Measurements from ENCODE around the gene PRSS27. TPM values are rescaled to one million over a fixed set of nuclear protein-coding genes. Genes with fewer than 3 reads are reported as not detected.
A peak's percentile ranks its signal among the peaks of the same experiment; 100 is the strongest.

PRSS27 gene
- total and polyA plus RNA-seq, 2 of the 4 experiments (the other 2 are of a cell fraction), result under 0.01 to 0.58 TPM

DNA sequence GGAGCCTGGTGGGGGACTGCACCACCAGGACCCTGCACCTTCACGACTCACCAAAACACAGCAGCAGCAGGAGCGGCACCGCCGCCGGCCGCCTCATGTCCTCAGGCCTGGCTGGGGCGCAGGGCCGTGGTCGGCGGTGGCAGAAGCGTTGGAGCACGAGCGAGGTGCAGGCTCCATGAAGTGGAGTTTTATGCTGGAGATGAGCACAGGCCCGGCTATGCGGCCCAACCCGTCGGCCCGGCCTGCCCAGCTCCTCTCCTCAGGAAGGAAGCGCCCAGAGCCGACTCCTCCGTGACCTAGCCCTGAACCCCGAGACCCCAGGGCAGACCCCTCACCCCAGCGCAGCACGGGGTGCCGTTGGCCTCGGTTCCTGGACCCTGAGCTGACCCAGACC, at the start of gene PRSS27 (continued):
- TF ChIP-seq RFX5 (IDR thresholded peaks at IDR 0.05; ENCODE audit: low read depth, low read length), result no peak

DNA sequence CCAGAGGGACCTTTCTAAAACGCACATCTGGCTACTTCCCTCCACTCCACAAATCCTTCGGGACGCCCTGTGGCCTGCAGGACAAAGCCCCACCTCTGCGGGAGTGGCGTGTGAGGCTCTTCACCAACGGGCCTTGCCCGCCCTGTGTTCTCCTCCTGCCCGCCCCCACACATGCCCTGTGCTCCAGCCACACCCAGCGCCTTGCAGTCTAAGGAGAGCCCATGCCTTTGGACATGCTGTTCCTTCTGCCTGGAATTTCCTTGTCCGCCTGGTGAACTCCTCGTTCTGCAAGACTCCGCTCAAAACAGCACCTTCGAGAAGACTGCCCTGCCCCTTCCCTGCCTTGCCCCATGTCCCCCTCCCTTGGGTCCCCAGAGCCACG, 49.6 kb upstream of the PRSS27 start:
- H3K9ac ChIP-seq (ENCODE audit: low read depth, low read length), result no peak overlapping the region
- ChIA-PET POLR2A (ENCODE audit: unreplicated experiment) (no interaction called here), CTCF (no interaction called here)
- H3K23ac ChIP-seq (ENCODE audit: low read depth, low read length), result no peak overlapping the region
- no peak overlapping the region for H4K91ac ChIP-seq (ENCODE audit: insufficient read depth, low read depth, low read length)
- H3K9me1 ChIP-seq (ENCODE audit: insufficient read depth, low read length), result peaks cover 5% of the 10 kb centered on the region
- H2AK9ac ChIP-seq (replicated peaks; ENCODE audit: low read depth, low read length, poor library complexity), result peak overlapping the region; percentile 16
- no peaks in the 10 kb centered on the region; the same call in 1 of the 2 replicates for H3K9me3 ChIP-seq (ENCODE audit: control insufficient read depth, insufficient read depth, low read length)
- H3K79me1 ChIP-seq (ENCODE audit: low read depth in 1 of 2, low read length in 2 of 2), result peaks cover 24 to 96% of the 10 kb centered on the region in 2 experiments
- no peak overlapping the region for H4K8ac ChIP-seq (ENCODE audit: low read depth in 2 of 2, low read length in 2 of 2)
- no TSS peak for BruUV-seq (replicated peaks)
- 91% methylated on average over 8 of the region's 14 CpGs; no CpG with 5 or more reads in 1 of the 2 experiments for WGBS, 2 experiments (ENCODE audit: extremely low coverage in 2 of 2, insufficient read length in 1 of 2)
- DNase-seq (no peak), ATAC-seq (ENCODE audit: low read depth) (no peak)
- H3K36me3 ChIP-seq (ENCODE audit: control insufficient read depth, insufficient read depth, low read length), result peaks cover 95% of the 10 kb centered on the region
- H4K20me1 ChIP-seq (ENCODE audit: insufficient read depth, low read length), result peaks cover 96% of the 10 kb centered on the region
- no peak overlapping the region for H3K4me3 ChIP-seq (ENCODE audit: insufficient read depth, low read depth, low read length)
- no peak overlapping the region for H3K4me2 ChIP-seq (ENCODE audit: low read depth, low read length)
- H2BK120ac ChIP-seq (ENCODE audit: low read depth, low read length), result no peak overlapping the region
- no peak overlapping the region for H3K56ac ChIP-seq (ENCODE audit: extremely low read depth, insufficient read depth, low read length)
- no peak overlapping the region for H2BK20ac ChIP-seq (ENCODE audit: low read depth, low read length)
- dilution Hi-C loops (cut with HindIII; ENCODE audit: low sequenced_read_pairs, unreplicated experiment) (no loop called here), intact Hi-C loops (cut with micrococcal nuclease) (no loop called here), in situ Hi-C loops (cut with MboI; ENCODE audit: low sequenced_read_pairs) (no loop called here)
- H2AK5ac ChIP-seq (ENCODE audit: low read depth, low read length), result no peak overlapping the region
- no peak overlapping the region; the same call in 1 of the 2 replicates for H4K5ac ChIP-seq (ENCODE audit: low read depth, low read length)
- no peak overlapping the region for H2BK5ac ChIP-seq (ENCODE audit: low read depth, low read length, poor library complexity, severe bottlenecking)
- H2BK15ac ChIP-seq (ENCODE audit: low read depth, low read length), result no peak overlapping the region
- peak overlapping the region; percentile 57 for H2AFZ ChIP-seq (replicated peaks; ENCODE audit: low read length, poor library complexity)
- no peak overlapping the region for H3K27ac ChIP-seq (ENCODE audit: insufficient read depth, low read length)
- H3K18ac ChIP-seq (ENCODE audit: low read depth, low read length), result no peak overlapping the region
- no peaks in the 10 kb centered on the region for H3K27me3 ChIP-seq (ENCODE audit: control insufficient read depth, insufficient read depth, low read length)
- H3K4ac ChIP-seq (ENCODE audit: low read depth, low read length), result no peak overlapping the region
- peaks cover 8% of the 10 kb centered on the region for H3K4me1 ChIP-seq (ENCODE audit: control insufficient read depth, insufficient read depth, low read length)
- H3K14ac ChIP-seq (replicated peaks; ENCODE audit: low read depth, low read length), result no peak overlapping the region
- TF ChIP-seq BHLHE40 (IDR thresholded peaks at IDR 0.05; ENCODE audit: low read depth, low read length) (no peak), RFX5 (IDR thresholded peaks at IDR 0.05; ENCODE audit: low read depth, low read length) (no peak), CEBPB (IDR thresholded peaks at IDR 0.05; ENCODE audit: low read depth, low read length) (no peak), MAFK (IDR thresholded peaks at IDR 0.05; ENCODE audit: low read depth, low read length) (no peak), CHD1 (IDR thresholded peaks at IDR 0.05; ENCODE audit: low read depth, low read length) (no peak), NFE2L2 (IDR thresholded peaks at IDR 0.05; ENCODE audit: low read depth, low read length) (no peak), FOS (IDR thresholded peaks at IDR 0.05; ENCODE audit: low read depth, low read length) (no peak), POLR2A (IDR thresholded peaks at IDR 0.05; ENCODE audit: low read depth, low read length) (no peak)
- TF ChIP-seq, protein P1, sequence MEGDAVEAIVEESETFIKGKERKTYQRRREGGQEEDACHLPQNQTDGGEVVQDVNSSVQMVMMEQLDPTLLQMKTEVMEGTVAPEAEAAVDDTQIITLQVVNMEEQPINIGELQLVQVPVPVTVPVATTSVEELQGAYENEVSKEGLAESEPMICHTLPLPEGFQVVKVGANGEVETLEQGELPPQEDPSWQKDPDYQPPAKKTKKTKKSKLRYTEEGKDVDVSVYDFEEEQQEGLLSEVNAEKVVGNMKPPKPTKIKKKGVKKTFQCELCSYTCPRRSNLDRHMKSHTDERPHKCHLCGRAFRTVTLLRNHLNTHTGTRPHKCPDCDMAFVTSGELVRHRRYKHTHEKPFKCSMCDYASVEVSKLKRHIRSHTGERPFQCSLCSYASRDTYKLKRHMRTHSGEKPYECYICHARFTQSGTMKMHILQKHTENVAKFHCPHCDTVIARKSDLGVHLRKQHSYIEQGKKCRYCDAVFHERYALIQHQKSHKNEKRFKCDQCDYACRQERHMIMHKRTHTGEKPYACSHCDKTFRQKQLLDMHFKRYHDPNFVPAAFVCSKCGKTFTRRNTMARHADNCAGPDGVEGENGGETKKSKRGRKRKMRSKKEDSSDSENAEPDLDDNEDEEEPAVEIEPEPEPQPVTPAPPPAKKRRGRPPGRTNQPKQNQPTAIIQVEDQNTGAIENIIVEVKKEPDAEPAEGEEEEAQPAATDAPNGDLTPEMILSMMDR (conservative IDR thresholded peaks at IDR 0.05; ENCODE audit: low read depth, low read length), result no peak
